GM18526 (cell line): ENCODE measurements around the gene VPS41.

Experiments used
- POLR2A ChIP-seq: IDR thresholded peaks from 3 replicates; pipeline ENCODE4 v1.6.1; 2011; ENCODE audit not compliant: insufficient read length; ENCODE audit errors: extremely low read depth

VPS41 gene

DNA sequence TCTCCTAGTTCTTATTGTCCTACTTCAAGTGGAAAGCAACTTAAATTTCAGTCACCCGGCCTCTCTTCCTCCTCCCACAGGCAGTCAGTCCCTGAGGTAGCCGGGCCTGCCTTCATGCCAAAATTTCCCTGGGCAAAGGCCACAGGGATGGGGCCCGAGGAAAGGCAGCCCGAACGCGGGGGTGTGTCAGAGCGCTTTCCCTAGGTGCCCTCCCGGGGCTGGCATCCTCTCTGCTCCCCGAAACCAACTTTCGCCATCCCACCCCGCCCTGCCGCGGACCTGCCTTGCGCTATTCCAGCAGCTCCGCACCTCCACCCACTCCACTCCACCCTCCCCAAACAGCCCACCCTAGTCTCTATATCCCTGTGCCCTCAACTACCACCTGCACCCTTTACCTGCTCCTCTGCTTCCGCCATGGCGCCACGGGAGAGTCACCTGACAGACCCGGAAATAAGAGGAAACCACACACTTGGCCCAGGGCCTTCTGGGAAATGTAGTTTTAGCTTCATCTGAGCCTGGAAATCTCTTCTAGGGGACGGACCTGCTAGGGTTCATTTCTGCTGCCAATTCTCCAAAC lies at the start of gene VPS41:
Gene VPS41 (minus strand): TSS at position 433 of the 577 bp plus-strand sequence. CDS start 17 bp downstream, at position 416.
- TF ChIP-seq POLR2A: peak; percentile 62

DNA sequence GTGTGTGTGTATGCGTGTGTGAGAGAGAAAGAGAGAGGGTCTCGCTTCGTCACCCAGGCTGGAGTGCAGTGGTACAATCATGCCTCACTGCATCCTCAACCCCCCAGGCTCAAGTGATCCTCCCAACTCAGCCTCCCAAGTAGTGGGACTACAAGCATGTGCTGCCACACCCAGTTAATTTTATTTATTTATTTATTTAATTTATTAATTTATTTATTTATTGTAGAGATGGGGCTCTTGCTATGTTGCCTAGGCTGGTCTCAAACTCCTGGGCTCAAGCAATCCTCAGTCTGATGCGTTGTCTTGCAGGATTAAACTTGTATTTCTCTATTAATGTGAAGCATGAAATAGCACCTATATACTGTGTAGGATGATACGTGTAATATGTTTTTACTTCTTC lies 46.9 kb upstream of the VPS41 start:
- no peak for TF ChIP-seq POLR2A

DNA sequence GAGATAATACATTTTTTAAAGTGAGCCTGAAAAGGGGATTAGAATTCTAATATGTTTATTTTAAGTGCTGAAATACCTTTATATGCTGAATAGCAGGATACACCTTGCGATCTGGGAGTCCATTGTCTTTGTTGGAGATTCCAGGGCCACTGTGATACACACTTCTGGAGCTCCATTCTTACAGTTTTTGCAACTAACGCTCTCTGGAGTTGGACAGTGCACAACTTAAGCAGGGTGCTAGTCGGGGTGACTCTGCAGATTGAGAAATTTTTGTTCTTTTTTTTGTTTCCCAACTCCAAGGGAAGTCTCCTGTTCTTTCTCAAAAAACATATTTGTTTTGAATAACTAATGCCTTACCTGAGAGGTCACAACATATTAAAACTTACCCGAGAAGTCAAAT lies 45.0 kb upstream of the VPS41 start:
- TF ChIP-seq POLR2A: no peak

DNA sequence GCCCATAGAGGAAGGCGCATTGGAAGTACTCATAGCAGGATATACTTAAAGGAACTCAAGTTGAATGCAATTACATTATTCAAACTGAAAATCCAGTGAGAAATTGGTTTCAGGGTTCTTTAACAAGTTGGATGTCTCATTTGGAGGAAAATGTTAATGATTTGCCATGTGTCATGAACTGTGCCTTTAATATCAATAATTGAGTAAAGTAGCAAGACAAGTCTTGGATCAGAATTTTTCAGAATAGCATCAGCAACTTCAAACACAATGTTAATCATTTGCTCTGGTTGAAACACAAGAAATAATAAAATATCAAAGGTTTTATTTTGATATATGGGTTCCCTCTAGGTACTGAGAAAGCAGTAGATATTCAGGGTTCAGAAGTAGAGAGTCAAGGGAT lies 44.2 kb upstream of the VPS41 start:
- no peak for TF ChIP-seq POLR2A

DNA sequence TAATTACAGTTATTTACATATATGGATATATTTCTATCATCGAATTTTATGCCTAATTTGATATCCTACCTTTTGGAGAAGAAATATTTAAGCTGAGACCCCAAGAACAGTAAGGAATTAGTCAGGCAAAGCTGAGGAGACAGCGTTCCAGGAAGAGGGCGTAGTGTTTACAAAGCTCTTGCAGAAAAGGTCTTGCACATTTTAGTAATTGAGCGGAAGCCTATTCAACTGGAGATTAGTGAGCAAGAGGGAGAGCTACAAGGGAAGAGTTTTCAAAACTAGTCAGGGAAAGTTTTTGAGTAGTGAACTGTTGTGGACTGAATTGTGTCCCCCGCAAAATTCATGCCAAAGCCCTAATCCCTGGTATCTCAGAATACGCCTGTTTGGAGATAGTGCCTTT lies 42.2 kb upstream of the VPS41 start:
- TF ChIP-seq POLR2A: no peak

DNA sequence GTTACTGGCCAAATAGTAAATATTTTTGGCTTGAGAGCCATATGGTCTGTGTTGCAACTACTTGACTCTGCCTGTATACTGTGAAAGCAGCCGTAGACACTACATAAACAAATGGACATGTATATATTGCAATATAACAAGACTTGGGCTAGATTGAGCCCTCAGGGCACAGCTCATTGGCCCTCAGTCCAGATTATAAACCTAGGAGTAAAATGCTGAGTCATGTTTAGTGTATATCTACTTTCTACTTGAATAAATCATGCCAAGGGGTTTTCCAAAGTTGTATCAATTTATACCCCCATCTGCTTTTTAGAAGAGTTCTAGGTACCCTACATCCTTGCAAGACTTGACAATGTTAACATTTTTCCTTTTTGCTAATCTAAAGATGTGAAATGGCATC lies 41.3 kb upstream of the VPS41 start:
- TF ChIP-seq POLR2A: no peak

DNA sequence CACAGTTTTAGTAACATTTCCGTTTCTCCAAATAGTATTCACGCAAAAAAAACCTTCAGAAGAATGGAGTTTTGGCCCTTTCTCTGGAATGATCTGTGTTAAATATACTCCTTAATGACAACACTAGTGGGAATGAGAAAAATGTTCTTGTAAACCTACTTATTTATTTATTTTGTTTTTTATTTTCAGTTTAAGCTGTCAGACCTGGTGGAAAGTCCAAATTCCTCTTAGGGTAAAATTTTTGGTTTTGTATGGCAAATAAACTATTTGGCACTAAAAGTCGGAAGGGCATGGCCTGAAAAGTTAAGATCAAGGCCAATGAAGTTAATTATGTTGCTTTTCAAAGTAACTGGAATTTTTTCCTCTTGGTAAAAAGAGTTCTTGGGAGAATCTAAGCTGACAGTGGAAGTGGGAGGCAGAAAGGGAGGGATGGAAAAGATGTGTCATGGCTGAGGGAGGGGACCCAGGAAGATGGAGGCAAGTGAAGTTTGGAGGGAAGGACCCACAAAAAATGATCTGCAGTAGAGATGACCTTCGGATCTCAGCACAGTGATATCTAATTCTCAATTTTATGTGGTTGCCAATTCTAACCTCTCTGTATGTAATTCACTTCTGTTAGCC lies 33.5 kb upstream of the VPS41 start:
- TF ChIP-seq POLR2A: no peak

DNA sequence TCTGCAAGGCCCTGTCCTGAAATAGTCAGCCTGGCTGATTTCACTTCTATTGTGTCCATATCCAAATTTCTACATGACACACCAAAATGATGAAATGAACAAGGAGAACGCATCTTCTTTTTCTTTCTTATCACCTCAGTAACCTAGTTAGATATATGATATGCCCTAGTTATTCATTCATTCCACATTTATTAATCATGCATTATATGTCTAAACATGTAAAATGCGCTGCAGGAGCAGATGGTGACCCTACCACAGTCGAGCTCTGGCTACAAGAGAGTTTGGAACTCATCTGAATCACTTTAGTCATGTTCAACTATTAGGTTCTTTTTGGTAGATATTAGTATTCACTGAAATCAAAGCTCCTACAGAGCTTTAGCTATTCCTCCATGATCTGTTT lies 31.8 kb upstream of the VPS41 start:
- no peak for TF ChIP-seq POLR2A

DNA sequence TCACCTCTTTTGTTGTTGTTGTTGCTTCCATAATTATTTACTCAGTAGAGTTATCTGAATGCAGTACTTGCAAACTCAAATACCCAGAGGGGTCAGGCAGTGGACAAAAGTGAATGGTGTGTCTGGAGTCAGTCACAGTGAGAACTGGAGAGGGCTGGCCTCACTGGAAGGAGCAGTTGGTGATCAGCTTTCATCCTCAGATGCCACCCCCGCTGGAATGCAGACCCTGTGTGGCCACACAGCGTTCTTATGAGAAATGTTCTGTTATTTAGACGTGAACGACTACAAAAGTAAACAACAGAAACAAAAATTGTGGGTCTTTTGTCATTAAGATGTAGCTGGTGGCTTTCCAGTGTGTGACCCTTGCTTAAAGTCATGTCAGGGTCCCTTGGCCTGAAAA lies 29.6 kb upstream of the VPS41 start:
- no peak for TF ChIP-seq POLR2A

DNA sequence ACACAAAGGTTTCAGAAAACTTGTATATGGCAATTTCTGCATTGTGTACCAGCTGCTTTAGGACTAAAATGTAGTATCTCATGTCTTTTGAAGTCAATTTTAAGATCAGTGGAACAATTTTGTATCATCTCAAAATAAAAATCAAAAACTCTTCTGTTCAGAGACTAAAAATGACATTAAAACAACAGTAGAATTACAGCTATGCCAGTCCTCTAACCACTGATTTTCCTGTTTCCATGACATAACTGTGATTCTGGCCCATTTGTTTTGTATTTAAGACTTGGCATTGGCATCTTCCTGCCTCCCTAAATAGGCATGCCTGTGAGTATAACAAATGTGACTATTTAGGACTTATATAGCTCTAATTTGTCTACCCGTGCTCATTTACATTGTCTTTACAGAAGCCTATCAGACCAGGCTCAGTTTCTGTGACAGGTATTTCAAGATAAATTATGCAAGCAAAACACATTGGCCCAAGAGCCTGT lies 29.1 kb upstream of the VPS41 start:
- TF ChIP-seq POLR2A: no peak

DNA sequence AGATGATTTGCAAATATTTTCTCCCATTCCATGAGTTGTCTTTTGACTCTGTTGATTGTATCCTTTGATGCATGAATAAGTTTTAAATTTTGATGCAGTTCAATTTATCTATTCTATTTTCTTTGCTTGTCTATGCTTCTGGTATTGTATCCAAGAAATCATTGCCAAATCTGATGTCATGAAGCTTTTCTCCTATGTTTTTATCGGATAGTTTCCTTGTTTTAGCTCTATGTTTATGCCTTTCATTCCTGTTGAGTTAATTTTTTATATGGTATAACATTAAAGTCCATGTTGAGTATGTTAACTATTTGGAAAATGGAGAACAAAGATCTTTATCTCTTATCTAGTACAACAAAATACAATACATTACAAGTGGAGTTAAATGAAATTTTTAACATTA lies 27.6 kb upstream of the VPS41 start:
- no peak for TF ChIP-seq POLR2A

DNA sequence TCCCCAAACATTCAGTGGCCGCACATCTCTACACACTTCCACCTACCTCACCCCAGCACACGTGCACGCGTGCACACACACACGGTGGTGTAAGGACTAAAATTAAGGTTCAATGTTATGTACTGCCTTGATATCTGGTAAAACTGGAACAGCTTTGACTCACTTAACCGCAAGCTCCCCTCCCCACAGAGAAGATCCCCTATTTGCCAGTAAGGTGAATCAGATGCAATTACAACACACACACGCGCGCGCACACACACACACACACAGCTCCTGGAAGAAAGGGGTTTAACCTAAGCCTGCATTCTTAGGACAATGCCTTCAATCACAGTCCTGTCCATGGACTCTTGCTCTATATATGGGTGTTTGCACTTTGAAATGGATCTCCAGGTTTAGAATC lies 25.5 kb upstream of the VPS41 start:
- TF ChIP-seq POLR2A: no peak

DNA sequence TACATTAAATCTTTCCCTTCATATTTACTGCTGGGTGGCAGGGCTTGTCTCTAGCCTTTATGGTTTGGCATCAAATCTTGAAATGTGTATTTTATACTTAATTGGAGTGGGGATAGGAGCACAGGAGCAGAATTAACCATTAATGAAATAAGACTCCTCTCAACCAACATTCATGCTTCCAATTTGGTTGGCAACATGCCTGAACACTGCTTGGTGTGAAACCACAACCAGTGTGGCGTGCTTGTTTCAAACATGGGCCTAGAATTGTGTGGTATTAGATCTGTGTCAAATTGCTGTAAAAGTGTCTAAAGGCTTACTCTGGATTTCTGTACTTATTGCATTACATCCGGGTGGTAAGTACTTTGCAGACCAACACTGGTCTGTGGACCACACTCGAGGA lies 25.1 kb upstream of the VPS41 start:
- no peak for TF ChIP-seq POLR2A

DNA sequence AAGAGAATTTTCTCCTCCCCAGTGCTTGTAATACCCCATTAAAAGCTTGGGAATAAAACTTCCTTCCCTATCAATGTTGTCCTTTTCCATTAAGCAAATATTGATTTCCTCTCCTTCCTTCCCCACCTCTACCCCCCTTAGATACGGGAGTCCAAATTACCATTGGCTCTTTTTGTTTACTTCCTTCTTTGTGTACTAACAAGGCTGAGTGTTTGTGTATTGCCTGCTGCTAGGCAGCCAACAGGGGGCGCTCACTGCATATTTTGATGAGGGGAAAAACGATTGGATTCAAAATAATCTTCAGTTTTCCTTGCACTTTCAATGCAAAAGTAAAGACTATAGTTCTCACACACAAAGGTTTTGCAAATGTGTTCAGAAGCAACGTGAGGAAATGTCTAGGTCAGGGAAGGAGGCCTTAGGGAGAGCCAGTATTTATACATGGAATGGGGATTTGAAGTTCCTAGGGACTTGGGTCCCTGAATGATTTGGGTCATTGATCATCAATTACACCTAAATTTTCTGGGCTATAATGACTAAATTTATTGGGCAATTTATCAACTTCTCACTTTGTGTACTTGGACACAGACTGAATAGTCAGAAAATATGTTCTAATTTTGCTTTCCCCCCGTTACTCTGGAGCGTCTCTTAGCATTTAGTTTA lies 23.6 kb upstream of the VPS41 start:
- TF ChIP-seq POLR2A: no peak

DNA sequence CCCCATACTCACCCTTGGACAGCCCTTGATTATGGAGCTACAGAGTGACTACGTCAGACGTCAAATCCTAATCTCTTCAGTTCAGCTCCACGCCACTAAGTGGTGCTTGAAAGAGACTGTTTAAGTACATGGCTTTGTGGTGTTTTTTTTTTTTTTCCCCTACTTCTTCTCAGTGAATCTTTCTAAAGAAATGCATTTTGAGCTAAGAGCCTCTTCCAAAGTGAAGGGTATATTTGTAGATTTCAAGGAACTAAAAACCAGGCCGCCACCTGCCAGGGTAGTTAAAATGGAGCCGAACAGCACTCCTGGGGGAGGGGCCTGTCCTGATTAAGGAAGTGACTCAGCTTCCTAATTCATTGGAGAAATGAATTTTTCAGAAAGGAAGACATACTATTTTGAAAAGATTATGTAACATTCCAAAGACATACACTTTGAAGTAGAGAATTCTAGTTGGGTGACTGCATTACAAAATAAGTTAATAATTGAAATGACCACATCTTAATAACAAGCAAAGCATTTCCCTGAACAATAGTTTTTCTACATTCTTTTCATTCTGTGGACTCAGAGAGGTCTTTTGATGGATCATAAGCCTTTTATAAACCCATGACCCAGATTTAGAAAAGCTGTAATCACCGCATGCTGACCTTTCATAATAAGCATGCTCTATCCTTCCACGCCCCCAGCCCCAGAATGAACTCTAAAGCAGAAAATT lies 20.6 kb upstream of the VPS41 start:
- no peak for TF ChIP-seq POLR2A

DNA sequence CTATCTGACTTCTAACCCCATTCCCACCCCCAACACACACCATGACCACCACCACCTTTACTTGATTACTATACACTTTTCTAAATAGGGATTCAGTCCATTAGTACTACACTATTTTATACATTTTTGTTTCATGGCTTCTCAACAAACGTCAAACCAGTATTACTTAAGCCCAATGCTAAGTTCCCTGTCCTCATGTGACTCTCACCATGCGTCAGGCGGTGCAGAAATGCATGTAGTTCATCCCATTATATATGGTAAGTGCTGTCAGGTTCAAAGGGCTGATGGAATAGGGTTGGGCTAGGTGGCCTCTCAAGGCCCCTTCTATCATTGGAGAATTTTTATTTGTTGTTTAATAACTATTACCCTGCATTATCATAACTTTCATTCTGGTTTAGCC lies 19.5 kb upstream of the VPS41 start:
- TF ChIP-seq POLR2A: no peak
